Sigmoid colon (tissue), 7 donors: Measurements from ENCODE around the gene CPT1C. TPM values are rescaled to one million over a fixed set of nuclear protein-coding genes. Genes with fewer than 3 reads are reported as not detected.

Source experiments
- DNase-seq: peaks from one replicate; pipeline ENCODE4 v3.0.0-alpha.2; 2019
- H3K27ac ChIP-seq, 4 donors: fragments of 200-600 bp; sonication (generic); one replicate each; pipeline ENCODE4 v1.5.1; 2016 to 2019; ENCODE audit warnings: mild to moderate bottlenecking in 1 of 4
- H3K27me3 ChIP-seq, 3 donors: fragments of 200-600 bp; sonication (generic); one replicate each; pipeline ENCODE4 v1.5.1; 2019; ENCODE audit warnings: mild to moderate bottlenecking in 1 of 3
- H3K36me3 ChIP-seq, 4 donors: fragments of 200-600 bp; sonication (generic); one replicate each; pipeline ENCODE4 v1.5.1; 2016 to 2019
- H3K4me1 ChIP-seq, 4 donors: fragments of 200-600 bp; sonication (generic); one replicate each; pipeline ENCODE4 v1.5.1; 2017 to 2019
- H3K4me3 ChIP-seq, 4 donors: fragments of 200-600 bp; sonication (generic); one replicate each; pipeline ENCODE4 v1.5.1; 2017 to 2019; ENCODE audit warnings: mild to moderate bottlenecking in 2 of 4, moderate library complexity in 1 of 4
- H3K9me3 ChIP-seq, 4 donors: fragments of 200-600 bp in 3 of 4; sonication (generic) in 3 of 4; one replicate each; pipeline versions ENCODE4 v1.5.1 to v1.6.1; 2013 to 2019
- CTCF ChIP-seq, 4 experiments: fragments of 450-650 bp in 3 of 4; fragments of 200-600 bp in 1 of 4; IDR thresholded peaks; one replicate each; pipeline ENCODE4 v1.5.1; 2016 to 2019; ENCODE audit warnings: antibody characterized with exemption in 4 of 4, mild to moderate bottlenecking in 3 of 4, moderate library complexity in 2 of 4
- EP300 ChIP-seq, 4 donors: sonication (generic); formaldehyde crosslinking; IDR thresholded peaks; one replicate each; pipeline ENCODE4 v1.6.1; 2017; ENCODE audit warnings: antibody characterized with exemption in 4 of 4
- POLR2A ChIP-seq, 2 donors: fragments of 450-650 bp; IDR thresholded peaks; one replicate each; pipeline ENCODE4 v1.6.1; 2016; ENCODE audit warnings: antibody characterized with exemption in 2 of 2, mild to moderate bottlenecking in 2 of 2, moderate library complexity in 2 of 2
- POLR2AphosphoS5 ChIP-seq, 4 donors: sonication (generic); formaldehyde crosslinking; IDR thresholded peaks; one replicate each; pipeline ENCODE4 v1.6.1; 2017; ENCODE audit warnings: antibody characterized with exemption in 4 of 4
- WGBS, 2 donors: extraction: QIAGEN DNeasy Blood & Tissue Kit; methylation state at CpG; one replicate each; pipeline ENCODE4 v1.1.7; 2013; 5-methylcytosine and 5-hydroxymethylcytosine counted together
- intact Hi-C: fragments of 100-400 bp; cut with DNase I; formaldehyde crosslinking; loops from one replicate; pipeline ENCODE4 v1.15.1; 2023
- polyA plus RNA-seq, 3 donors: library from polyadenylated mRNA; stranded (reverse); fragments of 200-250 nt; gene quantifications; one replicate each; pipeline ENCODE4 v1.2.3, GENCODE V29; 2013
- total RNA-seq, 4 donors: library from RNA; depleted of rRNA; stranded (reverse); fragments of >200 nt; gene quantifications; one replicate each; pipeline ENCODE4 v1.1.0, GENCODE V29; 2016
- donor health status: healthy with polysubstance abuse.
- donor health status: Bipolar disorder and iron deficiency.
- donor health status: healthy.

Gene CPT1C
- total RNA-seq (10 to 100 TPM in 1 of 4 donors, 1 to 10 TPM in 3; 3.6 to 28.5 (median 4.3) TPM), polyA plus RNA-seq (1 to 10 TPM in 2 of 3 donors, under 1 TPM in 1; 0.69 to 4.2 (median 2.4) TPM)

GRCh38 chr19:49690656-49691242 lies at the start of gene CPT1C:
TSS of gene CPT1C (plus strand) at chr19:49691116. CDS start at chr19:49692253, 1,137 bp downstream.
- peaks cover 0 to 31% (median 26%) of the 10 kb centered on the region in 4 donors for H3K4me1 ChIP-seq
- no peaks in the 10 kb centered on the region for H3K9me3 ChIP-seq
- intact Hi-C loops = loop anchor here (2.0 kb wide), 1 partner anchor 76 kb away; the partner anchor contains the start of gene AP2A1
- peak within 1 kb of the TSS; percentile 32 to 46 (median 39) for H3K4me3 ChIP-seq
- 2 to 4% methylated on average over 38 of the region's 38 CpGs for WGBS, 2 donors
- peaks cover 4 to 35% (median 31%) of the 10 kb centered on the region in 3 donors for H3K27me3 ChIP-seq
- DNase-seq = peak; percentile 93
- peak within 1 kb of the TSS; percentile 58 to 70 (median 60) for H3K27ac ChIP-seq
- TF ChIP-seq POLR2AphosphoS5 (IDR thresholded peaks at IDR 0.05) = peak; percentile 51 to 76 (median 66)
- no peak for TF ChIP-seq EP300 (IDR thresholded peaks at IDR 0.05)
- no peak for TF ChIP-seq CTCF (IDR thresholded peaks at IDR 0.05)
- H3K36me3 ChIP-seq = peaks cover 0 to 24% (median 21%) of the 10 kb centered on the region in 4 donors

- Histone ChIP-seq H3K36me3 (peaks cover 0 to 20% (median 14%) of the 10 kb centered on the region in 4 donors), H3K4me3 (peak within 1 kb of the TSS; percentile 83 to 95 (median 90)), H3K9me3 (no peaks in the 10 kb centered on the region), H3K4me1 (peaks cover 0 to 70% (median 60%) of the 10 kb centered on the region in 4 donors), H3K27me3 (no peaks in the 10 kb centered on the region), H3K27ac (peak within 1 kb of the TSS; percentile 97 to 100 (median 99))
- peak; percentile 100 for DNase-seq
- intact Hi-C loops = loop anchor here (1.0 to 2.0 kb wide), 3 partner anchors 23 to 51 kb away; partner anchors contain the start of genes BCL2L12, IRF3, PRMT1 and PRR12
- TF ChIP-seq CTCF (IDR thresholded peaks at IDR 0.05) = no peak
- peak in 2 of 4 donors; percentile 17 to 90 for TF ChIP-seq EP300 (IDR thresholded peaks at IDR 0.05)
- peak; percentile 97 to 98 for TF ChIP-seq POLR2A (IDR thresholded peaks at IDR 0.05)
- TF ChIP-seq POLR2AphosphoS5 (IDR thresholded peaks at IDR 0.05) = peak; percentile 98 to 99 (median 99)
- WGBS, 2 donors = 1% methylated on average over 87 of the region's 87 CpGs
Measured at GRCh38 chr19:49641688-49642491, 49.0 kb upstream of the CPT1C start, which contains the start of gene SCAF1. TSS of gene SCAF1 (plus strand) at chr19:49642209. CDS start at chr19:49645027, 2,818 bp downstream.

GRCh38 chr19:49642492-49643035 lies 48.4 kb upstream of the CPT1C start:
- no peaks in the 10 kb centered on the region for H3K27me3 ChIP-seq
- 8 to 10% methylated on average over 5 of the region's 5 CpGs for WGBS, 2 donors
- intact Hi-C loops = loop anchor here (1.0 to 2.0 kb wide), 2 partner anchors 22 to 35 kb away; partner anchors contain the start of genes BCL2L12, IRF3 and PRMT1
- H3K36me3 ChIP-seq = peaks cover 0 to 27% (median 21%) of the 10 kb centered on the region in 4 donors
- peaks cover 0 to 65% (median 55%) of the 10 kb centered on the region in 4 donors for H3K4me1 ChIP-seq
- H3K27ac ChIP-seq = peak overlapping the region; percentile 97 to 100 (median 99)
- TF ChIP-seq CTCF (IDR thresholded peaks at IDR 0.05) = no peak
- TF ChIP-seq POLR2AphosphoS5 (IDR thresholded peaks at IDR 0.05) = no peak
- TF ChIP-seq EP300 (IDR thresholded peaks at IDR 0.05) = peak in 1 of 4 donors; percentile 4
- no peak for TF ChIP-seq POLR2A (IDR thresholded peaks at IDR 0.05)
- H3K4me3 ChIP-seq = peak overlapping the region; percentile 83 to 95 (median 90)
- H3K9me3 ChIP-seq = no peaks in the 10 kb centered on the region
- DNase-seq = no peak

GRCh38 chr19:49643466-49643865 lies 47.5 kb upstream of the CPT1C start:
- DNase-seq = no peak
- Histone ChIP-seq H3K4me1 (peaks cover 0 to 56% (median 46%) of the 10 kb centered on the region in 4 donors), H3K9me3 (no peaks in the 10 kb centered on the region), H3K36me3 (peaks cover 0 to 36% (median 26%) of the 10 kb centered on the region in 4 donors), H3K27me3 (no peaks in the 10 kb centered on the region), H3K4me3 (no peak overlapping the region), H3K27ac (peak overlapping the region in 1 of 4 donors; percentile 97)
- TF ChIP-seq CTCF (IDR thresholded peaks at IDR 0.05) = no peak
- TF ChIP-seq POLR2A (IDR thresholded peaks at IDR 0.05) = no peak
- no peak for TF ChIP-seq POLR2AphosphoS5 (IDR thresholded peaks at IDR 0.05)
- TF ChIP-seq EP300 (IDR thresholded peaks at IDR 0.05) = no peak
- WGBS, 2 donors = 51 to 69% methylated on average over 2 of the region's 2 CpGs
- intact Hi-C loops = loop anchor here (2.0 kb wide), 1 partner anchor 21 kb away; the partner anchor contains the start of genes BCL2L12 and IRF3
